Stimulated activated naive CD8-positive, alpha-beta T cell treated with anti-CD3 and anti-CD28 coated beads, Interleukin-15, Interleukin-2, amounts not matched to agents 100 ng/mL and 50 ng/mL, for 24 hours (primary cell): ENCODE data around the gene SCRN1.
"Not testable (repeated sequence)": the region's sequence is repeated elsewhere in the genome, so short reads cannot be mapped to it uniquely, and the experiment has no call there.

Experiments
- H3K27ac Mint-ChIP-seq: one replicate; pipeline ENCODE4 v1.8.0; 2021; ENCODE audit warnings: mild to moderate bottlenecking, mixed read lengths
- H3K27me3 Mint-ChIP-seq: one replicate; pipeline ENCODE4 v1.8.0; 2021; ENCODE audit warnings: mixed read lengths
- H3K36me3 Mint-ChIP-seq: one replicate; pipeline ENCODE4 v1.8.0; 2021; ENCODE audit warnings: low read depth, mixed read lengths
- H3K4me1 Mint-ChIP-seq: one replicate; pipeline ENCODE4 v1.8.0; 2021; ENCODE audit warnings: low read depth, mixed read lengths
- H3K4me3 Mint-ChIP-seq: one replicate; pipeline ENCODE4 v1.8.0; 2021; ENCODE audit warnings: mild to moderate bottlenecking, mixed read lengths
- H3K9me3 Mint-ChIP-seq: one replicate; pipeline ENCODE4 v1.8.0; 2021; ENCODE audit warnings: mixed read lengths

The SCRN1 gene

GRCh38 chr7:29914180-29914579 is 75.4 kb downstream of the SCRN1 start:
- Mint-ChIP-seq H3K36me3 (no peaks in the 10 kb centered on the region), H3K27ac (no peak overlapping the region), H3K9me3 (peaks cover under 1% of the 10 kb centered on the region), H3K4me1 (no peaks in the 10 kb centered on the region), H3K27me3 (peaks cover 14% of the 10 kb centered on the region), H3K4me3 (no peak overlapping the region)

- peaks cover 22% of the 10 kb centered on the region for H3K27me3 Mint-ChIP-seq
- peaks cover 32% of the 10 kb centered on the region for H3K9me3 Mint-ChIP-seq
- peaks cover 14% of the 10 kb centered on the region for H3K36me3 Mint-ChIP-seq
- no peak overlapping the region for H3K27ac Mint-ChIP-seq
- no peaks in the 10 kb centered on the region for H3K4me1 Mint-ChIP-seq
- H3K4me3 Mint-ChIP-seq: no peak overlapping the region
Observed at GRCh38 chr7:29906200-29907022, 83.2 kb downstream of the SCRN1 start.

- Mint-ChIP-seq H3K4me1 (no peaks in the 10 kb centered on the region), H3K4me3 (no peak overlapping the region), H3K27me3 (peaks cover 6% of the 10 kb centered on the region), H3K36me3 (no peaks in the 10 kb centered on the region), H3K27ac (no peak overlapping the region), H3K9me3 (peaks cover 16% of the 10 kb centered on the region)
Observed at GRCh38 chr7:29900745-29901144, 88.9 kb downstream of the SCRN1 start.

GRCh38 chr7:29898301-29898700 is 91.3 kb downstream of the SCRN1 start:
- peaks cover 3% of the 10 kb centered on the region for H3K27me3 Mint-ChIP-seq
- H3K36me3 Mint-ChIP-seq: no peaks in the 10 kb centered on the region
- H3K4me1 Mint-ChIP-seq: no peaks in the 10 kb centered on the region
- H3K4me3 Mint-ChIP-seq: no peak overlapping the region
- peaks cover 10% of the 10 kb centered on the region for H3K9me3 Mint-ChIP-seq
- no peak overlapping the region for H3K27ac Mint-ChIP-seq

- Mint-ChIP-seq H3K4me1 (no peaks in the 10 kb centered on the region), H3K27ac (no peak overlapping the region), H3K27me3 (peaks cover 3% of the 10 kb centered on the region), H3K4me3 (no peak overlapping the region), H3K9me3 (peaks cover 10% of the 10 kb centered on the region), H3K36me3 (no peaks in the 10 kb centered on the region)
Observed at GRCh38 chr7:29896685-29897411, 92.8 kb downstream of the SCRN1 start.

GRCh38 chr7:29895559-29895958 is 94.0 kb downstream of the SCRN1 start:
- Mint-ChIP-seq H3K9me3 (peaks cover 10% of the 10 kb centered on the region), H3K36me3 (no peaks in the 10 kb centered on the region), H3K4me3 (no peak overlapping the region), H3K27ac (no peak overlapping the region), H3K27me3 (peaks cover 3% of the 10 kb centered on the region), H3K4me1 (no peaks in the 10 kb centered on the region)

GRCh38 chr7:29894256-29894655 is 95.3 kb downstream of the SCRN1 start:
- H3K36me3 Mint-ChIP-seq: no peaks in the 10 kb centered on the region
- no peaks in the 10 kb centered on the region for H3K4me1 Mint-ChIP-seq
- H3K9me3 Mint-ChIP-seq: peaks cover 10% of the 10 kb centered on the region
- H3K27ac Mint-ChIP-seq: no peak overlapping the region
- H3K4me3 Mint-ChIP-seq: no peak overlapping the region
- H3K27me3 Mint-ChIP-seq: peaks cover 3% of the 10 kb centered on the region

GRCh38 chr7:29893351-29893965 is 96.1 kb downstream of the SCRN1 start:
- Mint-ChIP-seq H3K27me3 (peaks cover 2% of the 10 kb centered on the region), H3K27ac (no peak overlapping the region), H3K4me3 (no peak overlapping the region), H3K36me3 (no peaks in the 10 kb centered on the region), H3K4me1 (no peaks in the 10 kb centered on the region), H3K9me3 (peaks cover 9% of the 10 kb centered on the region)

GRCh38 chr7:29892231-29892630 is 97.4 kb downstream of the SCRN1 start:
- Mint-ChIP-seq H3K27me3 (no peaks in the 10 kb centered on the region), H3K4me1 (no peaks in the 10 kb centered on the region), H3K36me3 (no peaks in the 10 kb centered on the region), H3K9me3 (peaks cover 5% of the 10 kb centered on the region), H3K4me3 (no peak overlapping the region), H3K27ac (no peak overlapping the region)

- H3K27ac Mint-ChIP-seq: no peak overlapping the region
- no peak overlapping the region for H3K4me3 Mint-ChIP-seq
- H3K9me3 Mint-ChIP-seq: peaks cover under 1% of the 10 kb centered on the region
- no peaks in the 10 kb centered on the region for H3K36me3 Mint-ChIP-seq
- no peaks in the 10 kb centered on the region for H3K4me1 Mint-ChIP-seq
- H3K27me3 Mint-ChIP-seq: no peaks in the 10 kb centered on the region
Observed at GRCh38 chr7:29891766-29892165, 97.8 kb downstream of the SCRN1 start.

GRCh38 chr7:29890786-29891185 is 98.8 kb downstream of the SCRN1 start:
- H3K36me3 Mint-ChIP-seq, H3K9me3 Mint-ChIP-seq, H3K4me3 Mint-ChIP-seq, H3K27ac Mint-ChIP-seq, H3K27me3 Mint-ChIP-seq, H3K4me1 Mint-ChIP-seq: not testable (repeated sequence)

- Mint-ChIP-seq H3K4me1 (no peaks in the 10 kb centered on the region), H3K27me3 (no peaks in the 10 kb centered on the region), H3K4me3 (no peak overlapping the region), H3K9me3 (no peaks in the 10 kb centered on the region), H3K36me3 (no peaks in the 10 kb centered on the region), H3K27ac (no peak overlapping the region)
Observed at GRCh38 chr7:29890251-29890650, 99.3 kb downstream of the SCRN1 start.

- H3K9me3 Mint-ChIP-seq: no peaks in the 10 kb centered on the region
- no peak overlapping the region for H3K4me3 Mint-ChIP-seq
- H3K27ac Mint-ChIP-seq: no peak overlapping the region
- H3K4me1 Mint-ChIP-seq: no peaks in the 10 kb centered on the region
- H3K36me3 Mint-ChIP-seq: no peaks in the 10 kb centered on the region
- H3K27me3 Mint-ChIP-seq: peaks cover 9% of the 10 kb centered on the region
Observed at GRCh38 chr7:29889288-29889687, 100.3 kb downstream of the SCRN1 start.

GRCh38 chr7:29888006-29888405 is 101.6 kb downstream of the SCRN1 start:
- Mint-ChIP-seq H3K4me3 (no peak overlapping the region), H3K9me3 (no peaks in the 10 kb centered on the region), H3K27me3 (peaks cover 13% of the 10 kb centered on the region), H3K27ac (no peak overlapping the region), H3K36me3 (no peaks in the 10 kb centered on the region), H3K4me1 (peaks cover 4% of the 10 kb centered on the region)

- H3K9me3 Mint-ChIP-seq: no peaks in the 10 kb centered on the region
- no peak overlapping the region for H3K4me3 Mint-ChIP-seq
- H3K27me3 Mint-ChIP-seq: peaks cover 16% of the 10 kb centered on the region
- H3K36me3 Mint-ChIP-seq: no peaks in the 10 kb centered on the region
- H3K27ac Mint-ChIP-seq: no peak overlapping the region
- peaks cover 8% of the 10 kb centered on the region for H3K4me1 Mint-ChIP-seq
Observed at GRCh38 chr7:29886827-29887226, 102.8 kb downstream of the SCRN1 start.
